HEK293 (cell line): ENCODE results near the gene PC.

Experiments
- KLF8 ChIP-seq: fragments of 450-650 bp; formaldehyde crosslinking; IDR thresholded peaks from 2 replicates; pipeline ENCODE4 v1.5.1; 2016; ENCODE audit warnings: missing biosample characterization, missing genetic modification characterization
- ZBTB7A ChIP-seq: fragments of 450-650 bp; formaldehyde crosslinking; IDR thresholded peaks from 2 replicates; pipeline ENCODE4 v1.5.1; 2016; ENCODE audit warnings: low read depth, missing biosample characterization, missing genetic modification characterization
- ZNF157 ChIP-seq: fragments of 450-650 bp; formaldehyde crosslinking; IDR thresholded peaks from 2 replicates; pipeline ENCODE4 v1.5.1; 2016; ENCODE audit warnings: missing biosample characterization, missing genetic modification characterization
- ZNF501 ChIP-seq: fragments of 450-650 bp; formaldehyde crosslinking; IDR thresholded peaks from 2 replicates; pipeline ENCODE4 v1.5.1; 2016; ENCODE audit warnings: missing biosample characterization, missing genetic modification characterization
- ZNF76 ChIP-seq: fragments of 450-650 bp; formaldehyde crosslinking; IDR thresholded peaks from 2 replicates; pipeline ENCODE4; 2016; ENCODE audit warnings: low read depth, missing biosample characterization, missing genetic modification characterization, borderline replicate concordance
- ZNF776 ChIP-seq: fragments of 450-650 bp; formaldehyde crosslinking; IDR thresholded peaks from 2 replicates; pipeline ENCODE4 v1.5.0; 2017; ENCODE audit warnings: missing biosample characterization, missing genetic modification characterization, borderline replicate concordance
- TF ChIP-seq, protein P1 (sequence below): fragments of 450-650 bp; formaldehyde crosslinking; conservative IDR thresholded peaks from 2 replicates; pipeline ENCODE4 v1.5.1; 2016; ENCODE audit warnings: low read depth, missing biosample characterization, missing genetic modification characterization
- TF ChIP-seq, protein P2 (sequence below): fragments of 450-650 bp; formaldehyde crosslinking; IDR thresholded peaks from 2 replicates; pipeline ENCODE4 v1.5.1; 2016; ENCODE audit warnings: missing biosample characterization, missing genetic modification characterization

DNA sequence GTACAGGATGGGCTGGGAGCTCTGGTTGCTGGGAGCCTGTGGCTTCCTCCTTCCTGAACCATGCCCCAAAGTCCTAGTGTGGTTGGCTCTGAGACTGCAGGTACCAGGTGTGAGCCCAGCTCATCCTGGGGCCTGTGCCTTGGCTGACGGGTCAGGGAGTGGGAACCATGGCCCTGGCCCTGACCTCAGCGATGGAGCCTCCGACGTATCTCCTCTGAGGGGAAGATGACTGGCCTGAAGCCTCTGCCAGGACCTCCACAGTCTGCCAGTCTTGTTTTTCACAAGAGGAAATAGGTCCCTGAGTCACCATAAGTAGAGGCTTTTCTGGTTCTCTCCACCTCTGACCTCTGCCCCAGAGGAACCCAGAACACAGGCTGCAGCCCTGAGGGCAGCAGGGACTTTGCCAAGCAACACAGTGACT, 111.5 kb downstream of the PC start:
- TF ChIP-seq, protein P1, sequence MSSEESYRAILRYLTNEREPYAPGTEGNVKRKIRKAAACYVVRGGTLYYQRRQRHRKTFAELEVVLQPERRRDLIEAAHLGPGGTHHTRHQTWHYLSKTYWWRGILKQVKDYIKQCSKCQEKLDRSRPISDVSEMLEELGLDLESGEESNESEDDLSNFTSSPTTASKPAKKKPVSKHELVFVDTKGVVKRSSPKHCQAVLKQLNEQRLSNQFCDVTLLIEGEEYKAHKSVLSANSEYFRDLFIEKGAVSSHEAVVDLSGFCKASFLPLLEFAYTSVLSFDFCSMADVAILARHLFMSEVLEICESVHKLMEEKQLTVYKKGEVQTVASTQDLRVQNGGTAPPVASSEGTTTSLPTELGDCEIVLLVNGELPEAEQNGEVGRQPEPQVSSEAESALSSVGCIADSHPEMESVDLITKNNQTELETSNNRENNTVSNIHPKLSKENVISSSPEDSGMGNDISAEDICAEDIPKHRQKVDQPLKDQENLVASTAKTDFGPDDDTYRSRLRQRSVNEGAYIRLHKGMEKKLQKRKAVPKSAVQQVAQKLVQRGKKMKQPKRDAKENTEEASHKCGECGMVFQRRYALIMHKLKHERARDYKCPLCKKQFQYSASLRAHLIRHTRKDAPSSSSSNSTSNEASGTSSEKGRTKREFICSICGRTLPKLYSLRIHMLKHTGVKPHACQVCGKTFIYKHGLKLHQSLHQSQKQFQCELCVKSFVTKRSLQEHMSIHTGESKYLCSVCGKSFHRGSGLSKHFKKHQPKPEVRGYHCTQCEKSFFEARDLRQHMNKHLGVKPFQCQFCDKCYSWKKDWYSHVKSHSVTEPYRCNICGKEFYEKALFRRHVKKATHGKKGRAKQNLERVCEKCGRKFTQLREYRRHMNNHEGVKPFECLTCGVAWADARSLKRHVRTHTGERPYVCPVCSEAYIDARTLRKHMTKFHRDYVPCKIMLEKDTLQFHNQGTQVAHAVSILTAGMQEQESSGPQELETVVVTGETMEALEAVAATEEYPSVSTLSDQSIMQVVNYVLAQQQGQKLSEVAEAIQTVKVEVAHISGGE = no peak
- TF ChIP-seq ZNF76 (no peak), ZBTB7A (tag by site-specific recombination) (no peak), KLF8 (tag by site-specific recombination) (no peak), ZNF157 (tag by site-specific recombination) (no peak), ZNF501 (no peak), ZNF776 (no peak)
- TF ChIP-seq, protein P2, sequence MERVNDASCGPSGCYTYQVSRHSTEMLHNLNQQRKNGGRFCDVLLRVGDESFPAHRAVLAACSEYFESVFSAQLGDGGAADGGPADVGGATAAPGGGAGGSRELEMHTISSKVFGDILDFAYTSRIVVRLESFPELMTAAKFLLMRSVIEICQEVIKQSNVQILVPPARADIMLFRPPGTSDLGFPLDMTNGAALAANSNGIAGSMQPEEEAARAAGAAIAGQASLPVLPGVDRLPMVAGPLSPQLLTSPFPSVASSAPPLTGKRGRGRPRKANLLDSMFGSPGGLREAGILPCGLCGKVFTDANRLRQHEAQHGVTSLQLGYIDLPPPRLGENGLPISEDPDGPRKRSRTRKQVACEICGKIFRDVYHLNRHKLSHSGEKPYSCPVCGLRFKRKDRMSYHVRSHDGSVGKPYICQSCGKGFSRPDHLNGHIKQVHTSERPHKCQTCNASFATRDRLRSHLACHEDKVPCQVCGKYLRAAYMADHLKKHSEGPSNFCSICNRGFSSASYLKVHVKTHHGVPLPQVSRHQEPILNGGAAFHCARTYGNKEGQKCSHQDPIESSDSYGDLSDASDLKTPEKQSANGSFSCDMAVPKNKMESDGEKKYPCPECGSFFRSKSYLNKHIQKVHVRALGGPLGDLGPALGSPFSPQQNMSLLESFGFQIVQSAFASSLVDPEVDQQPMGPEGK = no peak
